Endothelial cell of umbilical vein (primary cell): ENCODE measurements around the gene ZFPM1. TPM values are rescaled to one million over a fixed set of nuclear protein-coding genes. Genes with fewer than 3 reads are reported as not detected.

Experiments
- BruUV-seq: library from RNA; stranded (reverse); fragments of 400-500 nt; replicated peaks from 2 replicates; lab custom pipeline; 2021; lab: Mats Ljungman, UMichigan
- CTCF ChIA-PET: fragments of 300-600, 350-600 bp; sonication (Branson Sonifier 250); formaldehyde crosslinking; loops from one replicate; lab custom pipeline; 2021; ENCODE audit warnings: antibody characterized with exemption, inconsistent platforms; lab: Charles Lee
- POLR2A ChIA-PET: fragments of 300-600, 350-600 bp; sonication (Branson Sonifier 250); formaldehyde crosslinking; loops from one replicate; lab custom pipeline; 2021; ENCODE audit warnings: antibody characterized with exemption, inconsistent platforms; lab: Charles Lee
- DNase-seq: peaks from one replicate; pipeline ENCODE4 v3.0.0-alpha.2; 2011; ENCODE audit warnings: low read depth, low spot score
- FAIRE-seq: peaks from 2 replicates; lab custom pipeline; 2011; peaks lifted over from hg19 to GRCh38; lab: Jason Lieb, UNC
- H2AFZ ChIP-seq: 2 replicates; pipeline ENCODE4 v1.6.0; 2012; ENCODE audit warnings: low read depth, low read length, control low read depth, inconsistent platforms
- H3K27ac ChIP-seq: 2 replicates; pipeline ENCODE4 v1.5.1; 2011; ENCODE audit warnings: low read depth, mild to moderate bottlenecking, control low read depth, low read length, moderate library complexity; ENCODE audit not compliant: insufficient read depth
- H3K27me3 ChIP-seq, 2 experiments: 2 replicates each; pipeline versions ENCODE4 v1.6.0 to v1.6.1; 2011; ENCODE audit warnings: low read length in 2 of 2, mixed read lengths in 1 of 2; ENCODE audit not compliant: control insufficient read depth in 2 of 2, insufficient read depth in 2 of 2
- H3K36me3 ChIP-seq, 2 experiments: 2 replicates in 1 of 2; 3 replicates in 1 of 2; pipeline ENCODE4 v1.5.1; 2011; ENCODE audit warnings: low read length in 2 of 2, mild to moderate bottlenecking in 1 of 2, moderate library complexity in 1 of 2; ENCODE audit not compliant: control insufficient read depth in 2 of 2, insufficient read depth in 2 of 2; ENCODE audit errors: extremely low read depth in 1 of 2
- H3K4me1 ChIP-seq: 3 replicates; pipeline ENCODE4 v1.5.1; 2011; ENCODE audit warnings: mild to moderate bottlenecking, low read length; ENCODE audit not compliant: control insufficient read depth, insufficient read depth; ENCODE audit errors: extremely low read depth
- H3K4me2 ChIP-seq: 2 replicates; pipeline ENCODE4 v1.6.1; 2011; ENCODE audit warnings: low read length, control low read depth, mixed read lengths; ENCODE audit not compliant: insufficient read depth
- H3K4me3 ChIP-seq, 3 experiments: fragments of 200-600 bp in 1 of 3; sonication (generic), shearing (Covaris generic) in 1 of 3; replicated peaks in 1 of 3; 2 replicates each; pipeline ENCODE4 v1.5.1; 2011 to 2016; ENCODE audit warnings: control low read depth in 3 of 3, low read length in 3 of 3, mild to moderate bottlenecking in 2 of 3, inconsistent platforms in 1 of 3, low read depth in 1 of 3, moderate library complexity in 1 of 3; ENCODE audit not compliant: insufficient read depth in 1 of 3
- H3K79me2 ChIP-seq: 2 replicates; pipeline ENCODE4 v1.6.0; 2012; ENCODE audit warnings: low read length, inconsistent platforms; ENCODE audit not compliant: control insufficient read depth, insufficient read depth
- H3K9ac ChIP-seq: replicated peaks from 2 replicates; pipeline ENCODE3; 2011; ENCODE audit warnings: low read length, control low read depth; ENCODE audit not compliant: insufficient read depth; ENCODE audit errors: extremely low read depth
- H3K9me1 ChIP-seq: replicated peaks from 3 replicates; pipeline ENCODE4 v1.6.0; 2011; ENCODE audit warnings: mild to moderate bottlenecking, low read length; ENCODE audit not compliant: control insufficient read depth, insufficient read depth; ENCODE audit errors: extremely low read depth
- H3K9me3 ChIP-seq: replicated peaks from 2 replicates; pipeline ENCODE4 v1.5.1; 2012; ENCODE audit warnings: low read length, inconsistent platforms; ENCODE audit not compliant: control insufficient read depth, insufficient read depth
- H4K20me1 ChIP-seq: replicated peaks from 2 replicates; pipeline ENCODE3; 2011; ENCODE audit warnings: mild to moderate bottlenecking, low read length; ENCODE audit not compliant: control insufficient read depth, insufficient read depth; ENCODE audit errors: extremely low read depth
- EZH2 ChIP-seq: IDR thresholded peaks from 2 replicates; pipeline ENCODE4 v1.6.1; 2012; ENCODE audit warnings: borderline replicate concordance, low read depth, mild to moderate bottlenecking, moderate library complexity, low read length, inconsistent platforms; ENCODE audit not compliant: severe bottlenecking
- JUN ChIP-seq: IDR thresholded peaks from 2 replicates; pipeline ENCODE4 v1.6.1; 2011; ENCODE audit warnings: borderline replicate concordance, low read depth; ENCODE audit not compliant: insufficient read length, insufficient read depth
- MAX ChIP-seq: IDR thresholded peaks from 2 replicates; pipeline ENCODE4 v1.6.1; 2011; ENCODE audit not compliant: insufficient read depth, insufficient read length
- POLR2A ChIP-seq: IDR thresholded peaks from 2 replicates; pipeline ENCODE4 v1.6.1; 2012; ENCODE audit warnings: low read depth, mild to moderate bottlenecking, control low read depth, low read length
- POLR2AphosphoS5 ChIP-seq: IDR thresholded peaks from 2 replicates; pipeline ENCODE4 v1.6.1; 2012; ENCODE audit warnings: low read depth, mild to moderate bottlenecking, control low read depth, low read length, moderate library complexity; ENCODE audit not compliant: insufficient read depth
- dilution Hi-C: fragments of 300-500 bp; cut with MboI; formaldehyde crosslinking; loops from one replicate; pipeline ENCODE4 v1.15.0; 2019; ENCODE audit warnings: low sequenced_read_pairs; ENCODE audit not compliant: extremely low pct_ligation_motif_present
- intact Hi-C: fragments of 100-400 bp; cut with micrococcal nuclease; formaldehyde crosslinking; loops from one replicate; pipeline ENCODE4 v1.10.0; 2022
- polyA plus RNA-seq, 4 experiments: library from polyadenylated mRNA; depleted of rRNA in 3 of 4; stranded (reverse) in 3 of 4; unstranded in 1 of 4; fragments of >200 nt; gene quantifications; 2 replicates each; pipeline versions ENCODE4 v1.2.1 to v1.2.3, GENCODE V29; 2011 to 2012; ENCODE audit warnings: missing spikeins in 1 of 4
- total RNA-seq: library from RNA; stranded (reverse); gene quantifications from 2 replicates; pipeline ENCODE4 v1.2.3, GENCODE V29; 2021

Gene ZFPM1
- total and polyA plus RNA-seq, 2 donors (not counting 3 experiments of a cell fraction or from before 2014, with no cell fraction given): 0.37 to 7.5 TPM

GRCh38 chr16:88430185-88430523 lies 22.9 kb upstream of the ZFPM1 start:
- TF ChIP-seq POLR2A (no peak), POLR2AphosphoS5 (no peak), MAX (no peak)
- H3K4me1 ChIP-seq: peaks cover 13% of the 10 kb centered on the region
- peak overlapping the region; percentile 42 to 51 (median 48) for H3K4me3 ChIP-seq
- FAIRE-seq (no peak), DNase-seq (peak; percentile 5)
- H2AFZ ChIP-seq: peak overlapping the region; percentile 78
- intact Hi-C loops (loop anchor here (10.0 kb wide), 1 partner anchor 405 kb away; no protein-coding TSS in a partner anchor), dilution Hi-C loops (no loop called here)
- H3K4me2 ChIP-seq: peak overlapping the region; percentile 66
- ChIA-PET CTCF (interaction anchor here (0.8 to 1.1 kb wide), 4 partner anchors 9 to 651 kb away, joined by 3 read pairs; no protein-coding TSS in a partner anchor), POLR2A (no interaction called here)
- no peaks in the 10 kb centered on the region for H3K9me3 ChIP-seq
- H3K27me3 ChIP-seq: no peaks in the 10 kb centered on the region
- no peaks in the 10 kb centered on the region for H3K9me1 ChIP-seq
- peaks cover 7% of the 10 kb centered on the region for H3K79me2 ChIP-seq
- BruUV-seq: no TSS peak
- H3K9ac ChIP-seq: peak overlapping the region; percentile 67
- peak overlapping the region; percentile 59 for H3K27ac ChIP-seq
- H4K20me1 ChIP-seq: no peaks in the 10 kb centered on the region
- no peaks in the 10 kb centered on the region for H3K36me3 ChIP-seq

GRCh38 chr16:88430524-88431446 lies 22.3 kb upstream of the ZFPM1 start:
- Histone ChIP-seq H3K79me2 (peaks cover 7% of the 10 kb centered on the region), H3K27ac (peak overlapping the region; percentile 59), H3K9me1 (no peaks in the 10 kb centered on the region), H3K36me3 (no peaks in the 10 kb centered on the region), H4K20me1 (no peaks in the 10 kb centered on the region), H3K9me3 (no peaks in the 10 kb centered on the region), H2AFZ (peak overlapping the region; percentile 78), H3K27me3 (no peaks in the 10 kb centered on the region), H3K9ac (peak overlapping the region; percentile 67), H3K4me3 (peak overlapping the region; percentile 42 to 51 (median 48)), H3K4me1 (peaks cover 13% of the 10 kb centered on the region), H3K4me2 (peak overlapping the region; percentile 66)
- DNase-seq (peak; percentile 28), FAIRE-seq (peak; percentile 72)
- dilution Hi-C loops (no loop called here), intact Hi-C loops (loop anchor here (10.0 kb wide), 1 partner anchor 406 kb away; no protein-coding TSS in a partner anchor)
- no TSS peak for BruUV-seq
- CTCF ChIA-PET: interaction anchor here (0.8 to 1.1 kb wide), 4 partner anchors 8 to 652 kb away, joined by 3 read pairs; no protein-coding TSS in a partner anchor
- no peak for TF ChIP-seq JUN
- peak; percentile 84 for TF ChIP-seq POLR2AphosphoS5
- TF ChIP-seq EZH2: no peak
- POLR2A ChIA-PET: no interaction called here
